HG03196 (cell line): Measurements from ENCODE around the gene ZFAND2A.
"Not testable (repeated sequence)": the region's sequence is repeated elsewhere in the genome, so short reads cannot be mapped to it uniquely, and the experiment has no call there.

ENCODE experiments used
- ATAC-seq: cut with Tn5 transposase; IDR thresholded peaks from one replicate; pipeline ENCODE4 v1.9.1; 2021; ENCODE audit not compliant: unreplicated experiment

The ZFAND2A gene

GRCh38 chr7:1159891-1160669, at the start of gene ZFAND2A:
TSS of gene ZFAND2A (minus strand) at chr7:1160196. CDS start at chr7:1158212, 1,984 bp downstream.
- ATAC-seq: peak; percentile 93

GRCh38 chr7:1209097-1209496, 49.1 kb upstream of the ZFAND2A start:
- ATAC-seq: no peak

DNA sequence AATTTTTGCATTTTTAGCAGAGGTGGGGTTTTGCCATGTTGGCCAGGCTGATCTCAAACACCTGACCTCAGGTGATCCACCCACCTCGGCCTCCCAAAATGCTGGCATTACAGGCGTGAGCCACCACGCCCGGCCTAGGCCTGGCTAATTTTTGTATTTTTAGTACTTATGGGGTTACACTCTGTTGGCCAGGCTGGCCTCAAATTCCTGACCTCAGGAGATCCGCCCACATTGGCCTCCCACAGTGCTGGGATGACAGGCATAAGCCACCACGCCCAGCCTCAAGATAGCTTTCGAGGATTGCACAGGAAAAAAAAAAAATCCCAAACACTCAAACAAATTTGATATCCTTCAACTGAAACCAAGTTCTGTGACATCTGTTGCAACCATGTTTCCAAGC, 45.7 kb upstream of the ZFAND2A start:
- ATAC-seq: not testable (repeated sequence)

- ATAC-seq: no peak
These were observed 44.6 kb upstream of the ZFAND2A start for GRCh38 chr7:1204460-1205140.

GRCh38 chr7:1202914-1203313, 42.9 kb upstream of the ZFAND2A start:
- not testable (repeated sequence) for ATAC-seq

DNA sequence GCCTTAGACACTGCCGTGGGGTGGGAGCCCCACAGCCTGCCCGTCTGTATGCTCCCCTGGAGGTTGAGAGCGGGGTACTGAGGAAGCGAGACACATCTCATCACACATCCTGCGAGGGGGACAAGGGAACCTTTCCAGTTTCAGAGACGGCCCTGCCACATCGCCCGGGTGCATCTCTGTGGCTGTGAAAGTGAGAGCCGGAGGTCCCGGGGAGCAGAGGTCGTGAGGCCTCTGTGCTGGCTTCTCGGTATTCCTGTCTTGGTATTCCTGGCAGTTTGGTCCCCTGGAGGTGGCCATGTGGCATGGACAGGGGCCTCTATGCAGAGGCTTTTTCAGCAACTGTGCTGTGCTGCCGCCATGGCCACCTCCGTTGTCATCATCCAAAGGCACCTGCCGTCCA, 41.9 kb upstream of the ZFAND2A start:
- ATAC-seq: no peak

DNA sequence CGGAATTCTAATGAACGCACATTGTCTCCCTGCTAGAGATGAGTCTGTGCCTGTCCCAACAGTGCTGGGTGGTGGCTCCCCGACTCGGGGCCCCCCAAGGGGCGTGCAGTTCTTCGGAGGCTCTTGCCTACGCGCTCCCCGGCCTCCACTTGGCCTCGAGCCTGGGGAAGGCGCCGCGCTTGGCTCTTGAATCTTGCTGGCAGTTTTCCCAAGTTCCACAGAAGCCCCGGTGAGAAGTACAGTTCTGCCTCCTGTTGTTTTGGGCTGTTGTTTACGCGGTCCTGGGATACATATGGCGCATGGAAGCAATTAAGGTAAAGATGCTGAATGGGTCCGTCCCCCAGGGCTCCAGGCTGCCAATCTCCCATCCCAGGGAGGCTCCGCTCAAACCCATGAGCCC, 40.0 kb upstream of the ZFAND2A start:
- ATAC-seq: no peak

GRCh38 chr7:1197997-1198625, 38.1 kb upstream of the ZFAND2A start:
- no peak for ATAC-seq

GRCh38 chr7:1196950-1197349, 37.0 kb upstream of the ZFAND2A start:
- no peak for ATAC-seq

GRCh38 chr7:1196441-1196840, 36.4 kb upstream of the ZFAND2A start:
- ATAC-seq: not testable (repeated sequence)

DNA sequence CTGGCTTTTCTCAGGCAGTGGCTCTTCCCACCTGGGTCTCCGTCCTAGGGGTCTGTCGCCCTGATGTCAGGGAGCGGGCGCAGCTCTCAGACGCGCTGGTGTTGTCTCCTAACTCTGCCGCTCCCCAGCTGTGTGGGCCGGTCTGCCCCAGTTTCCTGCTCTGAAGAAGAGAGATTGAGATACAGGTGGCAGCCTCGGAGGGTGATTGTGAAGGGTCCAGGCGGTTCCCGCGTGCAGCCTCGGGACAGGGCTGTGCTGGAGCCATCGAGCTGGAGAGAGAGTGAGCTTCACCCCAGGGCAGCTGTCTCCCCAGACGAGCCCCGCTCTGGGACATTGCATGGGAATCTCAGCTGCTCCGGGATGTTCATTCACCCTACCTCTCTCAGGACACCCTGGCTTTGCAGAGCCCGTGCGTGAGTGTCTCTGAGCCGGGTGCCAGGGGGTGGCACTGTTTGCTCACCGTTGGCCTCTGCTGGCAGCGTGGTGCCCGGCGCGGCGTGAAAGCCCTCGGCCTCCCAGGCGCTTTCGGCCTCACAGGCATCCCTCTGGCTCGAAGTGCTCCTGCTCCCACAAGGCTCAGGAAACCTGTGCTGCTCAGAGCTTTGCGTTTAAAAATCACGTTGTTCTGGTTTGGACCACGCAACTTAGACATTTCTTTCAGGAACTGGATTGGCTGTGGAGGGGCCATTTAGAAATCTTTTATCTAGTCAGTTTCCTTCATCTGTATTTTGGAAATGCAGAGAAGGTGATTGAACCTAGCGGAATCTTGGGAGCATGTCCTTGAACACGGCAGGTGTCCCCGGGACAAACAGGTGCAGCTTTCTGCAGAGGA, 33.8 kb upstream of the ZFAND2A start:
- no peak for ATAC-seq

DNA sequence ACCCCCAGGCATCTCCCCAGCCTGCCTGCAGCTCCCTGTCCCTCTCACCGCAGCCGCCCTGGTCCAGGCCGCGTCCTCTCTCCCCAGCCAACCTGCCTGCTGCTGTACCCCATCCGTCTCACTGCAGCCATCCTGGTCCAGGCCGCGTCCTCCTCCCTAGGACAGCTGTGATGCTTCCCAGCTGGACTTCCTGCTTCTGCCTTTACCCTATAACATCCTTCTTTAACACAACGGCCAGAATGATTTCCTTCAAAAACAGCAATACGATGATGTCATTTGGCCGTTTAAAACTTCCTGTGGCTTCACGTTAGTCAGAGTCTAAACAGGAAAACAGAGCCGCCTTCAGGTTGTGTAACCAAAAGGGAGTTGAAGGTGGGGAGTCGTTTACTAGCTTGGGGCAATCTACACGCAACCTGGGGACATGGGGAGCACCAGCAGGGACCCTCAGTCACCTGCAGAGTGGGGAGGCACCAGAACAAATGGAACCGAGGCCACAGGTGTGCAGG, 32.2 kb upstream of the ZFAND2A start:
- ATAC-seq: no peak

- ATAC-seq: no peak
These were observed 30.2 kb upstream of the ZFAND2A start for GRCh38 chr7:1189986-1190772.

GRCh38 chr7:1188720-1189294, 28.8 kb upstream of the ZFAND2A start:
- no peak for ATAC-seq

DNA sequence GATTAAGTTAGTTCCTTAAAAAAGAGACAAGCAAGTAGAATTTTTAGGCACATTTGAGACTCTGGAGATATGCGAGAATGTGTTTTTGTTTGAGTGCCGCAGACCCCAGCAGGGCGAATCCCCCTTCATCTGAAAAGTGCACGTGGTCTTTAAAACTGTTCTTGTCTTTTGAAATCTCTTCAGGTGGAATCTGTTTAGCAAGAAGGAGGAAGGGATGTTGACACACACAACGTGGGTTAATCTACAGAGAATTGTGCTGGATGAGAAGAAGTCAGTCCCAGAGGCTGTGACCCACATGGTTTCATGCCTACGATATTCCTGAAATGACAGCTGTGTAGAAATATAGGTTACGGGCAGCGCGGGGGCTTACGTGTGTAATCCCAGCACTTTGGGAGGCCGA, 27.1 kb upstream of the ZFAND2A start:
- ATAC-seq: no peak

GRCh38 chr7:1181640-1182039, 21.6 kb upstream of the ZFAND2A start:
- no peak for ATAC-seq

DNA sequence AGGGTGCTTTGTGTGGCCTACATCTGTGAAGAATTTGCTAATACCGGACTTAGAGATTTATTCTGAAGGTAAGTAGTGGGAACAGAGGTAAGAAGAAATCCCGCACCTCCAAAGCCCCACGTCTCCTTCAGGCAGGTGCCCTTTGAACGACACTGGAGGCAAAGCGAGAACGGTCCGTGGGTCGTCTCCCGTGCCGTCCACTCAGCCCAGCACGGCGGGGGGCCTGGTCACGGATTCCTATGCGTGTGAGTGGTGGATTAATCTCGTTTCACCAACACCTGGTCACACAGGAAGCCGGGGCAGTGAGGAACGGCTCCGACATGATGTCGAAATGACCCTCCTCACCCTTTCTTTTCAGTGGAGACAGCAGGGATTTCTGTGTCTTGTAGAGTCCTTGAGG, 21.0 kb upstream of the ZFAND2A start:
- no peak for ATAC-seq

GRCh38 chr7:1176891-1177373, 16.9 kb upstream of the ZFAND2A start:
- ATAC-seq: no peak

DNA sequence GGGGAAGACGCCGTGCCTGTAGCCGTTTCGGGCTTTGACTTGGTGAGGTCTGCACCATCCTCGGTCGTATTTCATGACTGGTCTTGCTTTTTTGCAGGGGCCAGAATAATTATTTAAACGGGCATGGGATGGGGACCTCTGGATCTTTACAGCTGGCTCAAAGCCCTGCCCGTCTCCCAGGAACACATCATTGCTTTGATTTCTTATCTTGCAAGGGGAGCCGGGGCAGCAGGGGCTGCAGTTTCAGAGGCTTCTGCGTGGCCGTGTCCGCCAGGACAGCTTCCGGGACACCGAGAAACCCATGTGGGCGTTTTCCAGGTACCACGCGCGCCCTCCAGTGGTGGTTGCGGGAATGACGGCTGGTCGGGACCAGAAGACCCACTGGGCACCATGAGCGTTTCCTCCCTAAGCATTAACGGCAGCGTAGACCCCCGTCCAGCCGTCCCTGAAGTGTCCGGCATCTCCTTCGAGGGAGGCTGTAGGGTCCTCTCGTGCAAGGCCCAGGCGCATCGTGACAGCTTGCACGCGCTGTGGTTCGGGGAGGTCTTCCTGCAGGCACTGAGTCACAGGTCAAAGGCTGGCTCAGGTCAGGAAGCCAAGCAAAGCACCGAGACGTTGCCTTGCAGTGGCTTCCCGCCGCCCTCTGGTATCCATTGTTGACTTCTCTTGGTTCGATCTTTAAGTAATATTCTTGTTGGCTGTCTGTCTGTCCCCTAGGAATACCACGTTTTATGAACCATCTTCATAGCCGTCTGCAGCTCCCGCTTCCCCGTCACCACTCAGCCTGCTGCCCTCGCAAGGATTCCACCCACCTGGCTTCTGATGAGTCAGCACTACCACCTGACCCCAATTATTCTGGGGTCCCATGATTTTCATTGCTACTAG, 16.2 kb upstream of the ZFAND2A start:
- no peak for ATAC-seq
